HL-60 (cell line): ENCODE results near the gene DLX3.

ENCODE experiments used
- DNase-seq, 2 experiments: peaks; one replicate each; pipeline ENCODE4 v3.0.0-alpha.2; 2010 to 2020; ENCODE audit warnings: low read depth in 1 of 2, low spot score in 1 of 2
- H3K27ac ChIP-seq: fragments of 250-450 bp; sonication (Bioruptor Pico); replicated peaks from 2 replicates; pipeline ENCODE4 v1.5.1; 2020; ENCODE audit warnings: mild to moderate bottlenecking, moderate library complexity
- H3K27me3 ChIP-seq: fragments of 250-450 bp; sonication (Bioruptor Pico); 2 replicates; pipeline ENCODE4 v1.5.1; 2021; ENCODE audit warnings: mild to moderate bottlenecking, moderate library complexity; ENCODE audit not compliant: insufficient read depth, poor library complexity, severe bottlenecking
- H3K4me3 ChIP-seq: replicated peaks from 2 replicates; pipeline ENCODE4 v1.5.1; 2011; ENCODE audit warnings: mild to moderate bottlenecking, control low read depth, low read length; ENCODE audit not compliant: insufficient read depth
- CTCF ChIP-seq: IDR thresholded peaks from one replicate; pipeline ENCODE4 v1.5.1; 2011; ENCODE audit warnings: low read length, control low read depth, inconsistent platforms; ENCODE audit not compliant: insufficient read depth
- GABPA ChIP-seq: IDR thresholded peaks from 2 replicates; pipeline ENCODE4 v1.6.1; 2012; ENCODE audit warnings: low read depth
- POLR2AphosphoS5 ChIP-seq: IDR thresholded peaks from 2 replicates; pipeline ENCODE4 v1.6.1; 2012; ENCODE audit warnings: low read depth
- REST ChIP-seq: IDR thresholded peaks from 2 replicates; pipeline ENCODE4 v1.6.1; 2012; ENCODE audit warnings: low read depth; ENCODE audit not compliant: insufficient replicate concordance
- SPI1 ChIP-seq: IDR thresholded peaks from 2 replicates; pipeline ENCODE4 v1.6.1; 2012; ENCODE audit warnings: low read depth, mild to moderate bottlenecking, borderline replicate concordance

DLX3 gene

GRCh38 chr17:50026046-50026675 lies 31.1 kb upstream of the DLX3 start:
- Histone ChIP-seq H3K4me3 (no peak overlapping the region), H3K27ac (no peak overlapping the region), H3K27me3 (peaks cover 14% of the 10 kb centered on the region)
- DNase-seq: no peak
- TF ChIP-seq POLR2AphosphoS5 (no peak), REST (no peak), SPI1 (no peak), GABPA (no peak), CTCF (no peak)

GRCh38 chr17:50024808-50025207 lies 29.8 kb upstream of the DLX3 start:
- DNase-seq: no peak
- Histone ChIP-seq H3K27ac (no peak overlapping the region), H3K27me3 (peaks cover 14% of the 10 kb centered on the region), H3K4me3 (no peak overlapping the region)
- TF ChIP-seq REST (no peak), SPI1 (no peak), CTCF (no peak), POLR2AphosphoS5 (no peak), GABPA (no peak)

GRCh38 chr17:50023520-50023919 lies 28.5 kb upstream of the DLX3 start:
- Histone ChIP-seq H3K27me3 (peaks cover 11% of the 10 kb centered on the region), H3K4me3 (no peak overlapping the region), H3K27ac (no peak overlapping the region)
- no peak for DNase-seq
- TF ChIP-seq GABPA (no peak), CTCF (no peak), SPI1 (no peak), POLR2AphosphoS5 (no peak), REST (no peak)
